A172 (cell line): Measurements from ENCODE around the gene SMARCB1. TPM values are rescaled to one million over a fixed set of nuclear protein-coding genes. Genes with fewer than 3 reads are reported as not detected.

Experiments
- DNase-seq: peaks from one replicate; pipeline ENCODE4 v3.0.0-alpha.2; 2015; ENCODE audit warnings: low spot score
- total RNA-seq: library from RNA; depleted of rRNA; stranded (reverse); fragments of >200 nt; shearing (Covaris generic); gene quantifications from 2 replicates; pipeline ENCODE4 v1.2.3, GENCODE V29; 2014

SMARCB1 gene
- total RNA-seq, 1 experiment from 2014 or later, result 168 TPM

GRCh38 chr22:23780146-23780748 is 6.5 kb upstream of the SMARCB1 start:
- DNase-seq, result no peak

GRCh38 chr22:23781065-23781464 is 5.7 kb upstream of the SMARCB1 start:
- DNase-seq, result no peak

- DNase-seq, result peak; percentile 69
These were observed 5.1 kb upstream of the SMARCB1 start for GRCh38 chr22:23781511-23782183.

GRCh38 chr22:23782252-23782651 is 4.5 kb upstream of the SMARCB1 start:
- no peak for DNase-seq

GRCh38 chr22:23782703-23783102 is 4.1 kb upstream of the SMARCB1 start:
- DNase-seq, result no peak

DNA sequence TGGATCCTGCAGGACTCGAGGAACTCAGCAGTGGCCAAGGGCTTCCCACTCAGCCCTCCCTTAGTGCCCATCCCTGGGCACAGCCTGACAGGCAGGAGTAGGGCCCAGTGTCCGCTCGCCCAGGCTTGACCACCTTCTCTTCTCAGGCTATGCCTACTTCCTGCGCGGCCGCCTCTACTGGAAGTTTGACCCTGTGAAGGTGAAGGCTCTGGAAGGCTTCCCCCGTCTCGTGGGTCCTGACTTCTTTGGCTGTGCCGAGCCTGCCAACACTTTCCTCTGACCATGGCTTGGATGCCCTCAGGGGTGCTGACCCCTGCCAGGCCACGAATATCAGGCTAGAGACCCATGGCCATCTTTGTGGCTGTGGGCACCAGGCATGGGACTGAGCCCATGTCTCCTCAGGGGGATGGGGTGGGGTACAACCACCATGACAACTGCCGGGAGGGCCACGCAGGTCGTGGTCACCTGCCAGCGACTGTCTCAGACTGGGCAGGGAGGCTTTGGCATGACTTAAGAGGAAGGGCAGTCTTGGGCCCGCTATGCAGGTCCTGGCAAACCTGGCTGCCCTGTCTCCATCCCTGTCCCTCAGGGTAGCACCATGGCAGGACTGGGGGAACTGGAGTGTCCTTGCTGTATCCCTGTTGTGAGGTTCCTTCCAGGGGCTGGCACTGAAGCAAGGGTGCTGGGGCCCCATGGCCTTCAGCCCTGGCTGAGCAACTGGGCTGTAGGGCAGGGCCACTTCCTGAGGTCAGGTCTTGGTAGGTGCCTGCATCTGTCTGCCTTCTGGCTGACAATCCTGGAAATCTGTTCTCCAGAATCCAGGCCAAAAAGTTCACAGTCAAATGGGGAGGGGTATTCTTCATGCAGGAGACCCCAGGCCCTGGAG is 3.3 kb upstream of the SMARCB1 start:
- no peak for DNase-seq

DNA sequence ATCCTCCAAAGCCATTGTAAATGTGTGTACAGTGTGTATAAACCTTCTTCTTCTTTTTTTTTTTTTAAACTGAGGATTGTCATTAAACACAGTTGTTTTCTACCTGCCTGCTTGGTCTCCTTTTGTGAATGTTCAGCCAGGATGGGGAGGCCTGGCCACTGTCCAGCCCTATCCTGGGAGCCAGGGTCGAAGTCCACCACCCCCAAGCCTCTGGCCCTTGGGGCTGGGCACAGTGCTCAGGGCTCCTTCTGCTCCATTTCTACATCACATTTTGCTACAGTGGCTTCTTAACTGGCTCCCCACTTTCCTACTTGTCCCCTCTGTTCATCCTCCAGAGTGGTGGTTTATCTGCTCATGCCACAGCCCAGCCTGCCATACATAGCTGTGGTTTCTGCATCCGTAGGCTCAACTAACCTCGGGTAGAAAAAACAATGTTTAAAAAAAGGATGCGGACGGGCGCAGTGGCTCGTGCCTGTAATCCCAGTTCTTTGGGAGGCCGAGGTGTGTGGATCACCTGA is 2.5 kb upstream of the SMARCB1 start:
- peak; percentile 59 for DNase-seq

DNA sequence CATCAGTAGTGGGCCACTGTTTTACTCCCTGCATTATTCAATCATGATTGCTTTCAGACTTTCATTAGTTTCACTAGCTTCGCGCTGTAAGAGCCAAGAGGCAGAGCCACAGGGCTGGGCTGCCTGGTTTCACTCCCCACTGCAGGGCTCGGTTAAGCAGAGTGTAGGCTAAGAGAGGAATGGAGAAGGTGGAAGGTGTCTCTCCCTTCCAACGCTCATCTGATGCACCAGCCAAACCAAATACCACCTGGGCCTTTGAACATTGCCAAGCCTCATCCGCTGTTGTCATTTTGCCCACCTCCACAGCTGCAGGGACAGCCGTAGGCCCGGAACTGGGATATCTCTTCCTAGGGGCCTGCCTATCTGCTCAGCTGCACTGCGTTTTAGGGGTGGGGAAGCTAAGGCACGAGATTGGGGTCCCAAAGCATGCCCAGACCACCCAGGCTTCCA is 480 bp upstream of the SMARCB1 start:
- no peak for DNase-seq

DNA sequence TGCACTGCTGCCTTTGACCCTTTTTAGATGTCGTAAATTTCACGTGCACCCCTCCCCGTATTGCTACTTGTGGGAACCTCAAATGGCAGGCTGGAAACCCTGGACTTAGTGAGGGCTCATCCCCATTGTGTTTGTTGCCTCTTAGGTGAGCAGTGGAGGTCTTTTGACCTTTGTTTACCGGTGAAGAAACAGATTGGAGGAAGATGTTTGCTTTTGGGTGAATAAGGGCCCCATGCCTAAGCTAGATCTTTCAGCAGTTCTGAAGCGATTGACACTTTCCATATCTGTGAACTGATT is 782 bp downstream of the SMARCB1 start:
- DNase-seq, result no peak

DNA sequence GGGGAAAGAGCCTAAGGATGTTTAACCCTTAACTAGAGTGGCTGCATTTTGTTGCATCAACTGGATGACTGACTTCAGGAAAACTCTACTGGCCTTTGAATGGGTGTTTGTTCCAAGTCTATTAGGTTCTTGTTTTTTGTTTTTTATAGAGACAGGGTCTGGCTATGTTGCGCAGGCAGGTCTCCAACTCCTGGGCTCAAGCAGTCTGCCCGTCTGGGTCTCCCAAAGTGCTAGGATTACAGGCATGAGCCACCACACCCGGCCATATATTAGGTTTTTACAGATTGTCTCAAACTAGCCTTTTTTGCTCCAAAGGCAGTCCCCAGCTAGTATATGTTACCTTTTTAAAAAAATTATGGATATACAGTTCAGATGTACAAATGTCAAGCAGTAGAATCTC is 1.1 kb downstream of the SMARCB1 start:
- DNase-seq, result no peak

- DNase-seq, result no peak
These were observed 2.4 kb downstream of the SMARCB1 start for GRCh38 chr22:23789121-23789520.

GRCh38 chr22:23789638-23790037 is 2.9 kb downstream of the SMARCB1 start:
- no peak for DNase-seq

DNA sequence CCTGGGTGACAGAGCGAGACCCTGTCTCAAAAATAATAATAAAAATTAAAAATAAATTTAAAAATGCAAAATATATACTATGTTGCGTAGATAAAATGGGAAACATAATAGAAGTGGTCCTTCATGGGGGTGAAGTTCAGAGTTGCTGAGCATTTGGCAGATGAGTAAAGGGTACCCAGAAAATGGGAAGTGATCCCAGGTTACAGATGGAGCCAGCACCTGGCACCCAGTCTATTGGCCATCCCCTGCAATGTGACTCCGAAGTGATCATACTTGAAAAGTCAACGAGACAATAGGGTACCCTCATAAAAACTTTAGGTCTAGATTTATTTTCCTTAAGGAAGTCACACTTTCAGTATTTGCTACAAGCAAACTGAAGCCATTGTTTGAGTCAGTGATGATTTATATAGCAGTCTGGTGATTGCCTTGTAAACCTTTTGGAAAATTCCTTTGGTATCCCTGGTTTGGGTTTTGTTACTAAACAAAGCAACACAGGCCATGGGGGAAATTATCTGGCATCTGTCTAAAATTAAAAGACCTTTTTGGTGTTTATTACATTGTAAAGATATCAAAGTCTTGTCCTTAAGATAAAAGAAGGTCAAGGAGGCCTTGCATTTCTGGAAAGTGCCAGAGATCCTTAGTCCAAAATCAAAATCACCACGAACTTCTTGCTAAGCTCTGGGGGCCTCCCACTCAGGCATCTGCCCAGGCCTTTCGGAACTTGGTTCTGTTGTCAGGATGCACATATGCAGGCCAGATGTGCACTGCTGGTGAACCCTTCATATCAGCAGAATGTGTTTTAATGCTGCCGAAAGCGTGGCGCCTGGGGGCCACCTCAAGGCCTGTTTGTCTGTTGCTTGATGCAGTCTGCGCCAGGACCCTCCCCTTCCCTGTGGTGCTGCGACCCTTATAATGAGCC is 4.3 kb downstream of the SMARCB1 start:
- DNase-seq, result peak; percentile 10

- DNase-seq, result no peak
These were observed 5.2 kb downstream of the SMARCB1 start for GRCh38 chr22:23791738-23792645.

GRCh38 chr22:23793326-23793725 is 6.6 kb downstream of the SMARCB1 start:
- DNase-seq, result no peak

GRCh38 chr22:23796461-23796860 is 9.7 kb downstream of the SMARCB1 start:
- DNase-seq, result no peak

- DNase-seq, result no peak
These were observed 13.8 kb downstream of the SMARCB1 start for GRCh38 chr22:23800297-23801237.

- DNase-seq, result no peak
These were observed 14.6 kb downstream of the SMARCB1 start for GRCh38 chr22:23801238-23801821.

- DNase-seq, result no peak
These were observed 15.2 kb downstream of the SMARCB1 start for GRCh38 chr22:23801886-23802377.
